ENCODE results near the gene POU3F3.

DNA sequence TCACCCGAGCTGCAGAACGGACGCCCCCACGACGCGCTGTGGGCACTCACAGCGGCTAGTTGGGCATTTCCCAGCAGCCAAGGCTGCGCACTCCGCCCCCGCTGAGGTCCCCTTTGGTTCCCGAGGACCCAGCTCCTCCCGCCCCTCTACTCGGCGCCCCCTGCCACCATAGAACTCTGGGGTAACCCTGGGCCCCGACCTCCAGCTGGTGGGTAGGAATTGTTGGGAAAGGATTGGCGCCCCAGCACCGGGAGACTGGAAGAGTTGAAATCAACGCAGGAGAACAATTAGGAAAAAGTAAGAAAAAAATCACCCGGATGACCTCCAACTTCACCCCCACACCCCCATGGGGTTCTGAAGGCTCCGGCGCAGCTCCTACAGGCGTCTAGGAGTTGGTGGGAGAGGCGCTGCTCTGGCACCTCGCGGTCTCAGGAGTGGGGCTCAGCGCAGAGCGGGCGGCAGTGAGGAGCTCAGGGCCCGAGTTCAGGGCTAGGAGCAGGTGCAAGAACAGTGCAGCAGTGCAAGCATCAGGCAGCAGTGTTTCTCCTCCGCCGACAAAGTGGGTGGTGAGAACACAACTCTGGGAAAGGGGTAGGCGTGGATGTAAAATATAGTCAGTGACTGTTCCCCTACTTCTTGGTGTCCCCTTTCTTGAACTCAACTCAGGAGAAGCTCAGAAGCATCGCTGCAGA, 14.0 kb downstream of the POU3F3 start:
- TF ChIP-seq, protein P1, sequence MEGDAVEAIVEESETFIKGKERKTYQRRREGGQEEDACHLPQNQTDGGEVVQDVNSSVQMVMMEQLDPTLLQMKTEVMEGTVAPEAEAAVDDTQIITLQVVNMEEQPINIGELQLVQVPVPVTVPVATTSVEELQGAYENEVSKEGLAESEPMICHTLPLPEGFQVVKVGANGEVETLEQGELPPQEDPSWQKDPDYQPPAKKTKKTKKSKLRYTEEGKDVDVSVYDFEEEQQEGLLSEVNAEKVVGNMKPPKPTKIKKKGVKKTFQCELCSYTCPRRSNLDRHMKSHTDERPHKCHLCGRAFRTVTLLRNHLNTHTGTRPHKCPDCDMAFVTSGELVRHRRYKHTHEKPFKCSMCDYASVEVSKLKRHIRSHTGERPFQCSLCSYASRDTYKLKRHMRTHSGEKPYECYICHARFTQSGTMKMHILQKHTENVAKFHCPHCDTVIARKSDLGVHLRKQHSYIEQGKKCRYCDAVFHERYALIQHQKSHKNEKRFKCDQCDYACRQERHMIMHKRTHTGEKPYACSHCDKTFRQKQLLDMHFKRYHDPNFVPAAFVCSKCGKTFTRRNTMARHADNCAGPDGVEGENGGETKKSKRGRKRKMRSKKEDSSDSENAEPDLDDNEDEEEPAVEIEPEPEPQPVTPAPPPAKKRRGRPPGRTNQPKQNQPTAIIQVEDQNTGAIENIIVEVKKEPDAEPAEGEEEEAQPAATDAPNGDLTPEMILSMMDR (IDR thresholded peaks at IDR 0.05): no peak
- no peak for TF ChIP-seq POLR2A (IDR thresholded peaks at IDR 0.05)

All from adrenal gland (tissue), 5 donors.